Heart right ventricle (tissue), 16 donors: Measurements from ENCODE around the gene FARP1. TPM values are rescaled to one million over a fixed set of nuclear protein-coding genes. Genes with fewer than 3 reads are reported as not detected.

ENCODE experiments used
- ATAC-seq, 8 donors: fragments of 200-7000 bp; cut with Tn5 transposase; one replicate each; pipeline ENCODE4 v1.9.1; 2020; ENCODE audit warnings: mild to moderate bottlenecking in 8 of 8, moderate library complexity in 8 of 8, moderate number of reproducible peaks in 1 of 8
- DNase-seq, 2 donors: peaks; one replicate each; pipeline ENCODE4 v3.0.0-alpha.2; 2020
- H3K27ac ChIP-seq, 10 donors: fragments of 200-600 bp; sonication (generic) in 2 of 10; one replicate each; pipeline versions ENCODE4 v1.5.0 to v1.8.0; 2020 to 2022; ENCODE audit warnings: mild to moderate bottlenecking in 3 of 10
- H3K27me3 ChIP-seq, 7 donors: fragments of 200-600 bp; one replicate each; pipeline ENCODE4 v1.8.0; 2021 to 2022; ENCODE audit warnings: mild to moderate bottlenecking in 2 of 7
- H3K36me3 ChIP-seq, 9 donors: fragments of 200-600 bp; sonication (generic) in 1 of 9; one replicate each; pipeline versions ENCODE4 v1.5.0 to v1.8.0; 2020 to 2022; ENCODE audit warnings: mild to moderate bottlenecking in 2 of 9
- H3K4me1 ChIP-seq, 9 donors: fragments of 200-600 bp; sonication (generic) in 1 of 9; one replicate each; pipeline versions ENCODE4 v1.5.0 to v1.8.0; 2020 to 2022; ENCODE audit warnings: mild to moderate bottlenecking in 4 of 9
- H3K4me3 ChIP-seq, 10 donors: fragments of 200-600 bp; sonication (generic) in 2 of 10; one replicate each; pipeline versions ENCODE4 v1.5.0 to v1.8.0; 2020 to 2022; ENCODE audit warnings: mild to moderate bottlenecking in 7 of 10, moderate library complexity in 2 of 10
- H3K9me3 ChIP-seq, 11 donors: fragments of 200-600 bp in 10 of 11; sonication (generic) in 2 of 11; one replicate each; pipeline versions ENCODE4 v1.5.0 to v1.8.0; 2013 to 2022; ENCODE audit warnings: mild to moderate bottlenecking in 2 of 11, control low read depth in 1 of 11, moderate library complexity in 1 of 11
- WGBS, 2 donors: extraction: QIAGEN DNeasy Blood & Tissue Kit; methylation state at CpG; one replicate each; pipeline ENCODE4 v1.1.7; 2013; ENCODE audit warnings: inconsistent platforms in 1 of 2; 5-methylcytosine and 5-hydroxymethylcytosine counted together
- intact Hi-C, 10 donors: fragments of 100-400 bp; cut with DNase I; formaldehyde crosslinking; loops; one replicate each; pipeline versions ENCODE4 v1.11.1 to v1.14.2; 2022
- polyA plus RNA-seq, 2 donors: library from polyadenylated mRNA; stranded (reverse); fragments of 200-250 nt; gene quantifications; one replicate each; pipeline ENCODE4 v1.2.3, GENCODE V29; 2013
- total RNA-seq, 10 donors: library from RNA; stranded (reverse); fragmentation: NEBNext Ultra II Directional in 3 of 10; extraction: Animal tissue kit (Norgen Biotek cat#: 25700) in 3 of 10; gene quantifications; one replicate each; pipeline versions ENCODE4 v1.2.1 to v1.2.4, GENCODE V29; 2021 to 2023
- TF ChIP-seq, protein P1 (sequence below), 9 donors: fragments of 200-600 bp; sonication (generic) in 2 of 9; IDR thresholded peaks; one replicate each; pipeline versions ENCODE4 v1.5.0 to v1.8.0; 2021 to 2022; ENCODE audit warnings: antibody characterized with exemption in 9 of 9, mild to moderate bottlenecking in 5 of 9, moderate library complexity in 1 of 9
- donor health status: Arrhythmogenic right ventricular cardiomyopathy.
- donor health status: ischemic (EF 13 %, LVEDD 7.1; RV severe dilation, severe dysfunction).
- donor health status: healthy with polysubstance abuse.
- donor health status: DM: no; HTN: yes; CAD: no.
- donor health status: DM: no; HTN: no; CAD: no.
- donor health status: ischemic (EF 25% LVEDD 6.9; RV normal size, moderate dysfunction).
- donor health status: ischemic (EF 25% LVEDD 5.7; RV mildly dilated, moderate dysfunction).
- donor health status: healthy.
- donor health status: DM: yes; HTN: yes; CAD: no.
- donor health status: Ischemic cardiomyopathy.
- donor health status: ischemic (EF 35%, LVEDD 5.7; RV mildly dilated, moderate dysfunction).
- donor health status: nonischemic (EF 11% LVEDD 7.7; RV severe dilation, severe dysfunction).
- donor health status: DM: yes; HTN: yes; CAD: no.
- donor health status: PGD.
- donor health status: ischemic (EF 29% LVEDD 5.4; RV normal size, mild dysfunction).
- donor health status: nonischemic (EF 23%, LVEDD 6.1; RV moderate dilation, normal function).

The FARP1 gene
- total and polyA plus RNA-seq, 12 donors, result 6.9 to 72.9 (median 17.1) TPM

DNA sequence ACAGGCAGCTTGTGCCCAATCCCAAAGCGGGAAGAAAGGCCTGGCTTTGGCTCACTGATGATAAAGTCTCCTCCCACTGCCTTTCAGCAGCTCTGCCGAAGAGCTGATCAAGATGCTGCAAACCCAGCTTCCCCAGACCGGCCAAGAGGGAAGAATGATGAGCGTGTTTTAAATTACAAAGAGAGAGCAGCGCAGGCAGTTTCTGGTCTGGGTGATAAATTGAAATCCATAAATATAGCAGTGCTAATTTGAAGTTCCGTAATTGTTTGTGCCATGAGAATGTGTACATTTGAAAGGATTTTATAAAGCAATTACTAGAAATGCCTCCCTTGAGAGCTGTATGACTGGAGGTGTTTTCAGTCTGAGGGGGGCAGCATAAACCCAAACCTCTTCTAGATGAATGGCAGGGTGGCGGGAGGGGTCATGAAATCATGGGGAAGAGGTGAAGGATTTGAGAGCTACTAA, 262.2 kb downstream of the FARP1 start:
- peak in 3 of 8 donors; percentile 44 to 76 (median 69) for ATAC-seq
- H3K4me3 ChIP-seq, result no peak overlapping the region
- H3K27me3 ChIP-seq, result no peaks in the 10 kb centered on the region
- no peaks in the 10 kb centered on the region for H3K4me1 ChIP-seq
- H3K27ac ChIP-seq, result no peak overlapping the region
- intact Hi-C loops, result loop anchor here in 2 of 10 donors (10.0 kb wide), 2 partner anchors 370 to 550 kb away; no protein-coding TSS in a partner anchor
- TF ChIP-seq, protein P1, sequence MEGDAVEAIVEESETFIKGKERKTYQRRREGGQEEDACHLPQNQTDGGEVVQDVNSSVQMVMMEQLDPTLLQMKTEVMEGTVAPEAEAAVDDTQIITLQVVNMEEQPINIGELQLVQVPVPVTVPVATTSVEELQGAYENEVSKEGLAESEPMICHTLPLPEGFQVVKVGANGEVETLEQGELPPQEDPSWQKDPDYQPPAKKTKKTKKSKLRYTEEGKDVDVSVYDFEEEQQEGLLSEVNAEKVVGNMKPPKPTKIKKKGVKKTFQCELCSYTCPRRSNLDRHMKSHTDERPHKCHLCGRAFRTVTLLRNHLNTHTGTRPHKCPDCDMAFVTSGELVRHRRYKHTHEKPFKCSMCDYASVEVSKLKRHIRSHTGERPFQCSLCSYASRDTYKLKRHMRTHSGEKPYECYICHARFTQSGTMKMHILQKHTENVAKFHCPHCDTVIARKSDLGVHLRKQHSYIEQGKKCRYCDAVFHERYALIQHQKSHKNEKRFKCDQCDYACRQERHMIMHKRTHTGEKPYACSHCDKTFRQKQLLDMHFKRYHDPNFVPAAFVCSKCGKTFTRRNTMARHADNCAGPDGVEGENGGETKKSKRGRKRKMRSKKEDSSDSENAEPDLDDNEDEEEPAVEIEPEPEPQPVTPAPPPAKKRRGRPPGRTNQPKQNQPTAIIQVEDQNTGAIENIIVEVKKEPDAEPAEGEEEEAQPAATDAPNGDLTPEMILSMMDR (IDR thresholded peaks at IDR 0.05), result peak in 2 of 9 donors; percentile 2 to 16
- H3K9me3 ChIP-seq, result no peaks in the 10 kb centered on the region
- DNase-seq, result no peak
- 66 to 69% methylated on average over 7 of the region's 7 CpGs for WGBS, 2 donors
- H3K36me3 ChIP-seq, result peaks cover 0 to 35% (median 0%) of the 10 kb centered on the region in 9 donors

DNA sequence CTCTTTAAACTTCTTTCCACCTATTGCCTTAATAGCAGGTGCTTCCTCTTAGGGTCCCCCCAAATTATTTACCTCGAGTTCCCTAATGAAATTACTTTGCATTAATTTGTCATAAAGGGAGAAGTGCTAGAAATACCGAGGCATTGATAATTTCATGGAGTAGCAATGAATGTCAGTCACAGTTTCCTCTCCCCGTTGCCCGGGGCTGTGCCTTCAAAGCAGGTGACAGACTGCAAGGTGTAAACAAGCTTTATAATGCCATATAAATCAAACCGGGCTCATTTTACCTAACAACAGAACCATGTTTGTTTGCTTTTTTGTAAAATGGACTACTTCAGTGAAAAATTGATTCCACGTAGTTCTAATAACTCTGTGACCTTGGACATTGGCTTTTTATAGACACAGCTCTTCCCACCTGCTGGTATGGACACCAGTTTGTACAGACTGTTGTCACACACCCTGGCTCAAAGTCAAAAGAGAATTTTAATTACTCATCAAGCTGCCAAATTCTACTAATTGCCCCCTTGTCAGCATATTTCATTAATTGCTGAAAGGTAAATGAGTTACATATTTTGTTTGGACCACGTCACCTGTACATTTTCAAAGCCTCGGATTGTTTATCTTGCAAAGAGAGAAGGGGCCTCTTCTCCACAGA, 262.9 kb downstream of the FARP1 start:
- intact Hi-C loops, result loop anchor here in 2 of 10 donors (10.0 kb wide), 2 partner anchors 371 to 551 kb away; no protein-coding TSS in a partner anchor
- 88% methylated on average over 8 of the region's 8 CpGs for WGBS, 2 donors
- Histone ChIP-seq H3K27ac (no peak overlapping the region), H3K27me3 (no peaks in the 10 kb centered on the region), H3K36me3 (peaks cover 0 to 40% (median 0%) of the 10 kb centered on the region in 9 donors), H3K9me3 (no peaks in the 10 kb centered on the region), H3K4me3 (no peak overlapping the region), H3K4me1 (no peaks in the 10 kb centered on the region)
- ATAC-seq, result no peak
- DNase-seq, result no peak
- TF ChIP-seq, protein P1 (IDR thresholded peaks at IDR 0.05), result no peak

DNA sequence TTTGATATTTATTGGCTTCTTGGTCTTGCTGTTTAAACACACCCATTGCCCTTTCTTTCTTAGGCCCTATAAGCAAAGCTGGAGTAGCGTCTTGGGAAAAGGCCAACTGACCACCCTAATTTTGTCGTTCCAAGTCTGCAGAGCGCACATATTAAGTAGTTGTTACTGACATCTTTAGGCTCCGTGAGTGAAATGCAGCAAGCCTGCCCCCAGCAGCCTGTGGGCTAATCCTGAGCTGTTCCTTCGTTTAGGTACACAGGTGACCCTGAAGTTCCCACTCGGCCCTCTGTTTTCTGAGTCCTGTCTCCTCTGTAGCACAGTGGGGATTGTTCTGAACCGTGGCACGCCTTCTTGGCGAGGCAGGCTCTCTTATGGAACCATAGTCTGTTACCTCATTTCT, 263.5 kb downstream of the FARP1 start:
- Histone ChIP-seq H3K4me1 (peaks cover 0 to 4% (median 0%) of the 10 kb centered on the region in 9 donors), H3K4me3 (no peak overlapping the region), H3K9me3 (no peaks in the 10 kb centered on the region), H3K36me3 (peaks cover 0 to 45% (median 0%) of the 10 kb centered on the region in 9 donors), H3K27me3 (no peaks in the 10 kb centered on the region), H3K27ac (no peak overlapping the region)
- intact Hi-C loops, result loop anchor here in 2 of 10 donors (10.0 kb wide), 2 partner anchors 372 to 552 kb away; no protein-coding TSS in a partner anchor
- WGBS, 2 donors, result 90 to 92% methylated on average over 9 of the region's 9 CpGs
- DNase-seq (no peak), ATAC-seq (peak in 1 of 8 donors; percentile 17)
- TF ChIP-seq, protein P1 (IDR thresholded peaks at IDR 0.05), result no peak

DNA sequence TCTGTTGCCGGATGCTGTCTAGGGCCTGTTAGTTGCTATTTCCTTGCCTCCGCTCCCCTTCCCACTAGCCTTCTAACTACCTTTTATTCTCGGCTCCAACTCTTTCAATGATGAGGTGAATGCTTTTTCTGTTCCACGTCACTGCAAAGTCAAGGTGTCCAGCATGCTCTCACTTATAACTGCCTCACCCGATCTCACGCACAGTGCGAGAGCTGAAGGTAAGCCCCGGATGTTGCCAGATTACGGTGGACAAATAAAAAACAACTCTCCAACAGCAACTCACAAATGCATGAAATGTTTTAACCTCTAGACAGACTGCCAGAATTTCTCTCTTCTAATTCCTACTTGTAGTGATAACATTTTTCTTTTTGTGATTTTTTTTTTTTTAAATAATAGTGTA, 264.1 kb downstream of the FARP1 start:
- Histone ChIP-seq H3K9me3 (no peaks in the 10 kb centered on the region), H3K4me1 (peaks cover 0 to 6% (median 0%) of the 10 kb centered on the region in 9 donors), H3K27me3 (no peaks in the 10 kb centered on the region), H3K36me3 (peaks cover 0 to 47% (median 0%) of the 10 kb centered on the region in 9 donors), H3K4me3 (no peak overlapping the region), H3K27ac (no peak overlapping the region)
- WGBS, 2 donors, result 95 to 97% methylated on average over 9 of the region's 9 CpGs
- DNase-seq (no peak), ATAC-seq (no peak)
- TF ChIP-seq, protein P1 (IDR thresholded peaks at IDR 0.05), result no peak
- intact Hi-C loops, result loop anchor here in 2 of 10 donors (10.0 kb wide), 2 partner anchors 372 to 552 kb away; no protein-coding TSS in a partner anchor
